ENCODE measurements around the gene MEF2D. TPM values are rescaled to one million over a fixed set of nuclear protein-coding genes. Genes with fewer than 3 reads are reported as not detected.

Gene MEF2D
- total RNA-seq, 1 donor from 2014 or later = 5.5 TPM

GRCh38 chr1:156470473-156470872 lies 30.1 kb downstream of the MEF2D start:
- no peak for DNase-seq (ENCODE audit: low spot score)

GRCh38 chr1:156468693-156469345 lies 31.8 kb downstream of the MEF2D start:
- DNase-seq (ENCODE audit: low spot score) = no peak

GRCh38 chr1:156467906-156468305 lies 32.7 kb downstream of the MEF2D start:
- DNase-seq (ENCODE audit: low spot score) = no peak

GRCh38 chr1:156467385-156467784 lies 33.2 kb downstream of the MEF2D start:
- DNase-seq (ENCODE audit: low spot score) = no peak

- no peak for DNase-seq (ENCODE audit: low spot score)
Measured at GRCh38 chr1:156465747-156466365, 34.7 kb downstream of the MEF2D start.

GRCh38 chr1:156464825-156465452 lies 35.6 kb downstream of the MEF2D start:
- DNase-seq (ENCODE audit: low spot score) = no peak

GRCh38 chr1:156464335-156464734 lies 36.2 kb downstream of the MEF2D start:
- no peak for DNase-seq (ENCODE audit: low spot score)

GRCh38 chr1:156463874-156464273 lies 36.7 kb downstream of the MEF2D start:
- DNase-seq (ENCODE audit: low spot score) = peak; percentile 38

- DNase-seq (ENCODE audit: low spot score) = no peak
Measured at GRCh38 chr1:156462954-156463795, 37.4 kb downstream of the MEF2D start.

- no peak for DNase-seq (ENCODE audit: low spot score)
Measured at GRCh38 chr1:156461781-156462647, 38.6 kb downstream of the MEF2D start.

GRCh38 chr1:156461109-156461508 lies 39.5 kb downstream of the MEF2D start:
- no peak for DNase-seq (ENCODE audit: low spot score)

GRCh38 chr1:156460525-156460924 lies 40.0 kb downstream of the MEF2D start:
- no peak for DNase-seq (ENCODE audit: low spot score)

- DNase-seq (ENCODE audit: low spot score) = peak; percentile 48
Measured at GRCh38 chr1:156458181-156458503, 42.4 kb downstream of the MEF2D start.

GRCh38 chr1:156456625-156457465 lies 43.7 kb downstream of the MEF2D start:
- DNase-seq (ENCODE audit: low spot score) = peak; percentile 99

- no peak for DNase-seq (ENCODE audit: low spot score)
Measured at GRCh38 chr1:156455362-156455761, 45.2 kb downstream of the MEF2D start.

- no peak for DNase-seq (ENCODE audit: low spot score)
Measured at GRCh38 chr1:156452907-156453306, 47.7 kb downstream of the MEF2D start.

GRCh38 chr1:156451505-156452160 lies 48.9 kb downstream of the MEF2D start:
- no peak for DNase-seq (ENCODE audit: low spot score)

GRCh38 chr1:156448134-156448967 lies 52.2 kb downstream of the MEF2D start:
- DNase-seq (ENCODE audit: low spot score) = no peak

- peak; percentile 84 for DNase-seq (ENCODE audit: low spot score)
Measured at GRCh38 chr1:156445789-156446263, 54.7 kb downstream of the MEF2D start.

Measured in umbilical cord (tissue), 2 donors.